OCI-LY1 (cell line): ENCODE measurements around the gene SNPH.

Experiments
- EZH2 ChIP-seq: fragments of 200-600 bp; sonication (generic), shearing (Covaris generic); IDR thresholded peaks from 2 replicates; pipeline ENCODE4 v1.8.0; 2017; ENCODE audit warnings: borderline replicate concordance, mixed run types, mild to moderate bottlenecking, antibody characterized with exemption, low read length, moderate library complexity, mixed read lengths
- TF ChIP-seq, protein P1 (sequence below): fragments of 200-600 bp; sonication (generic), shearing (Covaris generic); IDR thresholded peaks from 2 replicates; pipeline ENCODE4 v1.5.1; 2017; ENCODE audit warnings: mild to moderate bottlenecking, antibody characterized with exemption, low read length, moderate library complexity, mixed read lengths

DNA sequence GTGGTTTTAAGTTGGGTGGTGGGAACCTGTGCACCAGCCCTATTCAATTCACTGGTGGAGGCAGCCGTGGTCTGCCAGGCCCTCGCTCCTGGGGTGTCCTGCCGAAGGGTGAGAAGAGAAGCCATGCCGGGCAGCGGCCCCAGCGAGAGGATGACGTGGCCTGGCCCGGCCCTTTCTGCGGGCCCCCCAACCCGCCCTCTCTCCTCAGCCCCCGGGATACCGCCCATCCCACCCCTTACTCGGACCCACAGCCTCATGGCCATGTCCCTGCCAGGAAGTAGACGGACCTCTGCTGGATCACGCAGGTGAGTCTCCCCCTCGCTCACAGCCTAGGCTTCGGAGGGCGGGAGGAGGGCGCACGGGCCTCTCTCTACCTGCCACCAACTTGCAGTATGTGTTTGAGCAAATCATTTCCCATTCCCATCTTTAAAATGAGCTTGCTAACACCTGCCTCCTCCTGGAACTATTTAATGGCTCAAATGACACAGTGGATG lies 30.1 kb downstream of the SNPH start:
- TF ChIP-seq, protein P1, sequence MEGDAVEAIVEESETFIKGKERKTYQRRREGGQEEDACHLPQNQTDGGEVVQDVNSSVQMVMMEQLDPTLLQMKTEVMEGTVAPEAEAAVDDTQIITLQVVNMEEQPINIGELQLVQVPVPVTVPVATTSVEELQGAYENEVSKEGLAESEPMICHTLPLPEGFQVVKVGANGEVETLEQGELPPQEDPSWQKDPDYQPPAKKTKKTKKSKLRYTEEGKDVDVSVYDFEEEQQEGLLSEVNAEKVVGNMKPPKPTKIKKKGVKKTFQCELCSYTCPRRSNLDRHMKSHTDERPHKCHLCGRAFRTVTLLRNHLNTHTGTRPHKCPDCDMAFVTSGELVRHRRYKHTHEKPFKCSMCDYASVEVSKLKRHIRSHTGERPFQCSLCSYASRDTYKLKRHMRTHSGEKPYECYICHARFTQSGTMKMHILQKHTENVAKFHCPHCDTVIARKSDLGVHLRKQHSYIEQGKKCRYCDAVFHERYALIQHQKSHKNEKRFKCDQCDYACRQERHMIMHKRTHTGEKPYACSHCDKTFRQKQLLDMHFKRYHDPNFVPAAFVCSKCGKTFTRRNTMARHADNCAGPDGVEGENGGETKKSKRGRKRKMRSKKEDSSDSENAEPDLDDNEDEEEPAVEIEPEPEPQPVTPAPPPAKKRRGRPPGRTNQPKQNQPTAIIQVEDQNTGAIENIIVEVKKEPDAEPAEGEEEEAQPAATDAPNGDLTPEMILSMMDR: no peak
- no peak for TF ChIP-seq EZH2
